ENCODE data around the gene SMTNL1. TPM values are rescaled to one million over a fixed set of nuclear protein-coding genes. Genes with fewer than 3 reads are reported as not detected.

Gene SMTNL1
- total and polyA plus RNA-seq, 5 experiments from 2014 or later = 0.12 to 0.37 TPM; not detected in 3

- DNase-seq (peak in 1 of 10 donors; percentile 21), ATAC-seq (no peak)
- Mint-ChIP-seq H3K4me1 (peaks cover 18 to 41% (median 35%) of the 10 kb centered on the region in 4 donors), H3K27ac (peak overlapping the region in 9 of 10 donors; percentile 63 to 92 (median 70)), H3K4me3 (peak overlapping the region; percentile 58 to 99 (median 96)), H3K36me3 (peaks cover 0 to 2% (median 0%) of the 10 kb centered on the region in 3 donors), H3K27me3 (no peaks in the 10 kb centered on the region), H3K9me3 (no peaks in the 10 kb centered on the region)
- POLR2A ChIA-PET = interaction anchor here (1.2 kb wide), 1 partner anchor 37 kb away, joined by 3 read pairs; no protein-coding TSS in a partner anchor
Measured at GRCh38 chr11:57513452-57513795, 24.0 kb upstream of the SMTNL1 start.

GRCh38 chr11:57513911-57514537 lies 23.4 kb upstream of the SMTNL1 start:
- Mint-ChIP-seq H3K27ac (peak overlapping the region; percentile 63 to 92 (median 78)), H3K9me3 (no peaks in the 10 kb centered on the region), H3K36me3 (peaks cover 0 to 2% (median 0%) of the 10 kb centered on the region in 3 donors), H3K27me3 (no peaks in the 10 kb centered on the region), H3K4me1 (peaks cover 18 to 41% (median 35%) of the 10 kb centered on the region in 4 donors), H3K4me3 (peak overlapping the region; percentile 95 to 99 (median 98))
- peak; percentile 61 to 62 for ATAC-seq
- DNase-seq = peak in 6 of 10 donors; percentile 20 to 61 (median 38)
- POLR2A ChIA-PET = interaction anchor here (0.9 to 3.6 kb wide), 9 partner anchors 9 to 178 kb away, joined by 3 to 21 read pairs (median 5); partner anchors contain the start of genes RTN4RL2 and SSRP1

- Mint-ChIP-seq H3K4me1 (peaks cover 18 to 41% (median 35%) of the 10 kb centered on the region in 4 donors), H3K36me3 (peaks cover 0 to 2% (median 0%) of the 10 kb centered on the region in 3 donors), H3K27ac (peak overlapping the region; percentile 79 to 92 (median 89)), H3K9me3 (no peaks in the 10 kb centered on the region), H3K4me3 (peak overlapping the region; percentile 95 to 99 (median 98)), H3K27me3 (no peaks in the 10 kb centered on the region)
- ATAC-seq = peak; percentile 54 to 69
- DNase-seq = peak in 9 of 10 donors; percentile 24 to 78 (median 42)
- POLR2A ChIA-PET = interaction anchor here (0.6 to 3.6 kb wide), 16 partner anchors 9 to 1054 kb away, joined by 3 to 21 read pairs (median 3); partner anchors contain the start of genes MED19, RTN4RL2, SELENOH and SSRP1
Measured at GRCh38 chr11:57514538-57515331, 22.7 kb upstream of the SMTNL1 start.

- peak; percentile 27 to 37 for ATAC-seq
- Mint-ChIP-seq H3K4me1 (peaks cover 18 to 41% (median 34%) of the 10 kb centered on the region in 4 donors), H3K27ac (peak within 1 kb of the TSS; percentile 83 to 95 (median 91)), H3K4me3 (peak within 1 kb of the TSS; percentile 95 to 99 (median 98)), H3K36me3 (no peaks in the 10 kb centered on the region), H3K27me3 (no peaks in the 10 kb centered on the region), H3K9me3 (no peaks in the 10 kb centered on the region)
- DNase-seq = peak in 5 of 10 donors; percentile 12 to 59 (median 14)
- POLR2A ChIA-PET = interaction anchor here (0.6 to 3.6 kb wide), 16 partner anchors 9 to 1053 kb away, joined by 3 to 21 read pairs (median 3); partner anchors contain the start of genes MED19, RTN4RL2, SELENOH and TIMM10
Measured at GRCh38 chr11:57515332-57516060, 21.9 kb upstream of the SMTNL1 start, which contains the start of gene SLC43A1. Gene SLC43A1 (minus strand): TSS chr11:57515702. CDS start chr11:57514111, 1,591 bp downstream.

GRCh38 chr11:57516061-57516443 lies 21.3 kb upstream of the SMTNL1 start:
- POLR2A ChIA-PET = interaction anchor here (0.7 to 3.6 kb wide), 10 partner anchors 8 to 225 kb away, joined by 3 to 21 read pairs (median 3); partner anchors contain the start of genes MED19, RTN4RL2, SELENOH and TIMM10
- peak in 1 of 2 donors; percentile 1 for ATAC-seq
- Mint-ChIP-seq H3K4me3 (peak overlapping the region; percentile 89 to 99 (median 98)), H3K27me3 (no peaks in the 10 kb centered on the region), H3K36me3 (no peaks in the 10 kb centered on the region), H3K4me1 (peaks cover 18 to 41% (median 34%) of the 10 kb centered on the region in 4 donors), H3K27ac (peak overlapping the region; percentile 25 to 95 (median 84)), H3K9me3 (no peaks in the 10 kb centered on the region)
- no peak for DNase-seq

GRCh38 chr11:57521116-57521515 lies 16.3 kb upstream of the SMTNL1 start:
- Mint-ChIP-seq H3K4me1 (peaks cover under 1 to 5% (median 2%) of the 10 kb centered on the region in 4 donors), H3K27ac (peak overlapping the region in 1 of 10 donors; percentile 44), H3K9me3 (no peaks in the 10 kb centered on the region), H3K4me3 (no peak overlapping the region), H3K36me3 (no peaks in the 10 kb centered on the region), H3K27me3 (no peaks in the 10 kb centered on the region)
- DNase-seq = no peak
- no peak for ATAC-seq
- POLR2A ChIA-PET = interaction anchor here (0.6 kb wide), 1 partner anchor 55 kb away, joined by 4 read pairs; no protein-coding TSS in a partner anchor

- Mint-ChIP-seq H3K27ac (peak overlapping the region in 1 of 10 donors; percentile 37), H3K27me3 (no peaks in the 10 kb centered on the region), H3K4me1 (peaks cover 4 to 12% (median 10%) of the 10 kb centered on the region in 4 donors), H3K9me3 (no peaks in the 10 kb centered on the region), H3K4me3 (no peak overlapping the region), H3K36me3 (peaks cover 0 to under 1% (median 0%) of the 10 kb centered on the region in 3 donors)
- ATAC-seq = no peak
- POLR2A ChIA-PET = interaction anchor here (0.7 to 2.0 kb wide), 2 partner anchors 8 to 60 kb away, joined by 3 to 9 read pairs; partner anchors contain the start of gene SLC43A1
- DNase-seq = no peak
Measured at GRCh38 chr11:57523419-57523818, 14.0 kb upstream of the SMTNL1 start.

GRCh38 chr11:57527056-57527631 lies 10.3 kb upstream of the SMTNL1 start:
- Mint-ChIP-seq H3K27ac (peak overlapping the region in 8 of 10 donors; percentile 13 to 81 (median 41)), H3K4me3 (no peak overlapping the region), H3K36me3 (peaks cover 0 to 6% (median 0%) of the 10 kb centered on the region in 3 donors), H3K4me1 (peaks cover 10 to 39% (median 36%) of the 10 kb centered on the region in 4 donors), H3K27me3 (no peaks in the 10 kb centered on the region), H3K9me3 (no peaks in the 10 kb centered on the region)
- DNase-seq = peak; percentile 51 to 85 (median 72)
- POLR2A ChIA-PET = interaction anchor here (0.9 to 6.1 kb wide), 4 partner anchors 11 to 70 kb away, joined by 3 to 39 read pairs (median 14); partner anchors contain the start of gene SLC43A1
- ATAC-seq = no peak

GRCh38 chr11:57529012-57529411 lies 8.4 kb upstream of the SMTNL1 start:
- Mint-ChIP-seq H3K27me3 (no peaks in the 10 kb centered on the region), H3K27ac (peak overlapping the region in 4 of 10 donors; percentile 11 to 97 (median 76)), H3K9me3 (no peaks in the 10 kb centered on the region), H3K4me1 (peaks cover 10 to 39% (median 38%) of the 10 kb centered on the region in 4 donors), H3K36me3 (peaks cover 0 to 6% (median 0%) of the 10 kb centered on the region in 3 donors), H3K4me3 (peak overlapping the region in 4 of 10 donors; percentile 14 to 97 (median 50))
- ATAC-seq = no peak
- no peak for DNase-seq
- POLR2A ChIA-PET = interaction anchor here (0.8 to 6.1 kb wide), 5 partner anchors 9 to 194 kb away, joined by 3 to 39 read pairs (median 5); partner anchors contain the start of genes SLC43A1 and SSRP1

GRCh38 chr11:57530215-57530595 lies 7.2 kb upstream of the SMTNL1 start:
- Mint-ChIP-seq H3K9me3 (no peaks in the 10 kb centered on the region), H3K36me3 (peaks cover 0 to 6% (median 0%) of the 10 kb centered on the region in 3 donors), H3K4me3 (peak overlapping the region; percentile 88 to 98 (median 94)), H3K27me3 (no peaks in the 10 kb centered on the region), H3K4me1 (peaks cover 10 to 39% (median 38%) of the 10 kb centered on the region in 4 donors), H3K27ac (peak overlapping the region; percentile 95 to 99 (median 96))
- no peak for ATAC-seq
- POLR2A ChIA-PET = interaction anchor here (0.6 to 6.1 kb wide), 9 partner anchors 10 to 195 kb away, joined by 3 to 39 read pairs (median 6); partner anchors contain the start of genes SLC43A1, SSRP1 and UBE2L6
- DNase-seq = no peak

Measured in naive thymus-derived CD8-positive, alpha-beta T cell (primary cell).